CD8-positive, alpha-beta memory T cell (primary cell): ENCODE results near the gene NANOS1. TPM values are rescaled to one million over a fixed set of nuclear protein-coding genes. Genes with fewer than 3 reads are reported as not detected.

Source experiments
- CTCF ChIA-PET: fragments of 350-600 bp; sonication (Branson Sonifier 250); formaldehyde crosslinking; loops from one replicate; lab custom pipeline; 2021; ENCODE audit warnings: antibody characterized with exemption; lab: Charles Lee
- POLR2A ChIA-PET: fragments of 350-600 bp; sonication (Branson Sonifier 250); formaldehyde crosslinking; loops from one replicate; lab custom pipeline; 2021; ENCODE audit warnings: antibody characterized with exemption; lab: Charles Lee
- DNase-seq, 5 donors: peaks; one replicate each; pipeline versions ENCODE4 v3.0.0 to v3.0.0-alpha.2; 2020 to 2022; ENCODE audit warnings: mixed read lengths in 1 of 5
- H3K27ac ChIP-seq: one replicate; pipeline ENCODE4 v1.7.0; 2013; ENCODE audit warnings: low read depth, mild to moderate bottlenecking, low read length, moderate library complexity
- H3K27me3 ChIP-seq: 2 replicates; pipeline ENCODE4 v1.7.0; 2013; ENCODE audit warnings: low read length, mild to moderate bottlenecking; ENCODE audit not compliant: insufficient read depth, poor library complexity, severe bottlenecking
- H3K36me3 ChIP-seq: 2 replicates; pipeline ENCODE4 v1.7.0; 2013; ENCODE audit warnings: mild to moderate bottlenecking, low read length, moderate library complexity; ENCODE audit not compliant: insufficient read depth
- H3K4me1 ChIP-seq: 2 replicates; pipeline ENCODE4 v1.7.0; 2013; ENCODE audit warnings: mild to moderate bottlenecking, low read length, moderate library complexity; ENCODE audit not compliant: insufficient read depth
- H3K4me3 ChIP-seq: 2 replicates; pipeline ENCODE4 v1.7.0; 2013; ENCODE audit warnings: mild to moderate bottlenecking, low read length
- H3K9me3 ChIP-seq: 2 replicates; pipeline ENCODE4 v1.7.0; 2013; ENCODE audit warnings: mild to moderate bottlenecking, low read length
- H3K27ac Mint-ChIP-seq, 8 donors: one replicate each; pipeline ENCODE4 v1.8.0; 2020 to 2021; ENCODE audit warnings: mixed read lengths in 8 of 8, mild to moderate bottlenecking in 6 of 8, inconsistent platforms in 3 of 8, moderate library complexity in 3 of 8
- H3K27me3 Mint-ChIP-seq, 2 donors: one replicate each; pipeline ENCODE4 v1.8.0; 2020 to 2021; ENCODE audit warnings: mixed read lengths in 2 of 2, mild to moderate bottlenecking in 1 of 2, moderate library complexity in 1 of 2
- H3K36me3 Mint-ChIP-seq, 3 donors: one replicate each; pipeline ENCODE4 v1.8.0; 2020 to 2021; ENCODE audit warnings: mixed read lengths in 3 of 3, inconsistent platforms in 1 of 3, mild to moderate bottlenecking in 1 of 3
- H3K4me1 Mint-ChIP-seq, 3 donors: one replicate each; pipeline ENCODE4 v1.8.0; 2020 to 2021; ENCODE audit warnings: mixed read lengths in 3 of 3, inconsistent platforms in 1 of 3, mild to moderate bottlenecking in 1 of 3
- H3K4me3 Mint-ChIP-seq, 7 donors: one replicate each; pipeline ENCODE4 v1.8.0; 2020 to 2021; ENCODE audit warnings: mixed read lengths in 7 of 7, mild to moderate bottlenecking in 6 of 7, moderate library complexity in 4 of 7, inconsistent platforms in 2 of 7
- H3K9me3 Mint-ChIP-seq, 5 donors: one replicate each; pipeline ENCODE4 v1.8.0; 2020 to 2022; ENCODE audit warnings: mixed read lengths in 5 of 5, mild to moderate bottlenecking in 3 of 5, moderate library complexity in 2 of 5, inconsistent platforms in 1 of 5
- polyA plus RNA-seq: library from polyadenylated mRNA; unstranded; fragments of 300-500 nt; fragmentation: Illumina TruSeq; gene quantifications from one replicate; pipeline ENCODE4 v1.2.3, GENCODE V29; 2021
- total RNA-seq, 2 experiments: library from RNA; stranded (reverse); gene quantifications; one replicate each; pipeline ENCODE4 v1.2.3, GENCODE V29; 2021

NANOS1 gene
- total and polyA plus RNA-seq, 3 experiments from 2014 or later, result 0.07 to 0.61 (median 0.22) TPM

GRCh38 chr10:119070395-119071165 is 41.1 kb downstream of the NANOS1 start:
- Mint-ChIP-seq H3K4me1 (peaks cover 31 to 57% (median 44%) of the 10 kb centered on the region in 3 donors), H3K27me3 (no peaks in the 10 kb centered on the region), H3K4me3 (peak overlapping the region in 1 of 7 donors; percentile 30), H3K27ac (peak overlapping the region in 2 of 8 donors; percentile 28 to 52), H3K9me3 (no peaks in the 10 kb centered on the region), H3K36me3 (peaks cover 4 to 78% (median 31%) of the 10 kb centered on the region in 3 donors)
- ChIA-PET POLR2A (no interaction called here), CTCF (interaction anchor here (1.0 kb wide), 1 partner anchor 37 kb away, joined by 3 read pairs; no protein-coding TSS in a partner anchor)
- DNase-seq, result no peak
- H3K4me1 ChIP-seq, result peaks cover 25% of the 10 kb centered on the region
- no peak overlapping the region for H3K27ac ChIP-seq
- no peak overlapping the region for H3K4me3 ChIP-seq
- no peaks in the 10 kb centered on the region for H3K9me3 ChIP-seq
- H3K27me3 ChIP-seq, result no peaks in the 10 kb centered on the region
- peaks cover 37% of the 10 kb centered on the region for H3K36me3 ChIP-seq

GRCh38 chr10:119073584-119073983 is 44.1 kb downstream of the NANOS1 start:
- ChIA-PET CTCF (interaction anchor here (1.5 kb wide), 1 partner anchor 31 kb away, joined by 4 read pairs; the partner anchor contains the start of gene DENND10), POLR2A (interaction anchor here (0.5 kb wide), 1 partner anchor 46 kb away, joined by 5 read pairs; no protein-coding TSS in a partner anchor)
- H3K9me3 Mint-ChIP-seq, result no peaks in the 10 kb centered on the region
- H3K27ac Mint-ChIP-seq, result peak overlapping the region in 6 of 8 donors; percentile 20 to 86 (median 76)
- peak overlapping the region in 5 of 7 donors; percentile 15 to 55 (median 41) for H3K4me3 Mint-ChIP-seq
- no peaks in the 10 kb centered on the region for H3K27me3 Mint-ChIP-seq
- peaks cover 4 to 62% (median 26%) of the 10 kb centered on the region in 3 donors for H3K36me3 Mint-ChIP-seq
- peaks cover 47 to 75% (median 69%) of the 10 kb centered on the region in 3 donors for H3K4me1 Mint-ChIP-seq
- Histone ChIP-seq H3K4me3 (no peak overlapping the region), H3K36me3 (peaks cover 23% of the 10 kb centered on the region), H3K9me3 (no peaks in the 10 kb centered on the region), H3K27ac (no peak overlapping the region), H3K27me3 (no peaks in the 10 kb centered on the region), H3K4me1 (peaks cover 45% of the 10 kb centered on the region)
- no peak for DNase-seq

- peaks cover 53 to 69% (median 60%) of the 10 kb centered on the region in 3 donors for H3K4me1 Mint-ChIP-seq
- CTCF ChIA-PET, result interaction anchor here (1.1 to 1.9 kb wide), 3 partner anchors 18 to 53 kb away, joined by 4 to 6 read pairs (median 5); no protein-coding TSS in a partner anchor
- peaks cover 39% of the 10 kb centered on the region for H3K4me1 ChIP-seq
These were observed 49.1 kb downstream of the NANOS1 start for GRCh38 chr10:119078422-119079179.

GRCh38 chr10:119079599-119080520 is 50.3 kb downstream of the NANOS1 start:
- H3K4me3 ChIP-seq, result peak overlapping the region; percentile 95
- Mint-ChIP-seq H3K27me3 (peaks cover 0 to 5% of the 10 kb centered on the region in 2 donors), H3K27ac (peak overlapping the region; percentile 95 to 99 (median 98)), H3K36me3 (peaks cover 0 to 31% (median 3%) of the 10 kb centered on the region in 3 donors), H3K4me3 (peak overlapping the region; percentile 92 to 100 (median 94)), H3K9me3 (no peaks in the 10 kb centered on the region), H3K4me1 (peaks cover 49 to 64% (median 54%) of the 10 kb centered on the region in 3 donors)
- peak overlapping the region; percentile 88 for H3K27ac ChIP-seq
- no peaks in the 10 kb centered on the region for H3K9me3 ChIP-seq
- peaks cover 32% of the 10 kb centered on the region for H3K4me1 ChIP-seq
- H3K27me3 ChIP-seq, result no peaks in the 10 kb centered on the region
- DNase-seq, result peak in 4 of 5 donors; percentile 53 to 72 (median 56)
- POLR2A ChIA-PET, result interaction anchor here (0.7 to 3.2 kb wide), 7 partner anchors 8 to 52 kb away, joined by 3 to 21 read pairs (median 8); partner anchors contain the start of gene DENND10
- no peaks in the 10 kb centered on the region for H3K36me3 ChIP-seq
- CTCF ChIA-PET, result interaction anchor here (1.0 to 2.2 kb wide), 6 partner anchors 11 to 127 kb away, joined by 3 to 10 read pairs (median 5); partner anchors contain the start of gene GRK5

More at GRCh38 chr10:119078422-119079179, 49.1 kb downstream of the NANOS1 start:
- POLR2A ChIA-PET, result interaction anchor here (0.5 to 3.2 kb wide), 6 partner anchors 12 to 53 kb away, joined by 3 to 21 read pairs (median 6); partner anchors contain the start of gene DENND10
- no peaks in the 10 kb centered on the region for H3K27me3 ChIP-seq
- peak overlapping the region; percentile 95 for H3K4me3 ChIP-seq
- no peak for DNase-seq
- H3K36me3 ChIP-seq, result no peaks in the 10 kb centered on the region
- Mint-ChIP-seq H3K27me3 (peaks cover 0 to 5% of the 10 kb centered on the region in 2 donors), H3K36me3 (peaks cover 0 to 37% (median 3%) of the 10 kb centered on the region in 3 donors), H3K9me3 (no peaks in the 10 kb centered on the region), H3K27ac (peak overlapping the region; percentile 95 to 99 (median 98)), H3K4me3 (peak overlapping the region; percentile 92 to 100 (median 94))
- H3K27ac ChIP-seq, result no peak overlapping the region
- H3K9me3 ChIP-seq, result no peaks in the 10 kb centered on the region

GRCh38 chr10:119080521-119081259 is 51.2 kb downstream of the NANOS1 start, which contains the start of gene EIF3A:
EIF3A (minus strand) TSS chr10:119080817; CDS start chr10:119080676, 141 bp downstream.
- H3K27me3 Mint-ChIP-seq, result peaks cover 0 to 5% of the 10 kb centered on the region in 2 donors
- no peaks in the 10 kb centered on the region for H3K9me3 Mint-ChIP-seq
- CTCF ChIA-PET, result interaction anchor here (1.0 to 2.2 kb wide), 5 partner anchors 10 to 126 kb away, joined by 3 to 10 read pairs (median 5); partner anchors contain the start of gene GRK5
- Histone ChIP-seq H3K27me3 (no peaks in the 10 kb centered on the region), H3K4me3 (peak within 1 kb of the TSS; percentile 95), H3K36me3 (no peaks in the 10 kb centered on the region), H3K9me3 (no peaks in the 10 kb centered on the region), H3K4me1 (peaks cover 28% of the 10 kb centered on the region), H3K27ac (peak within 1 kb of the TSS; percentile 88)
- DNase-seq, result peak; percentile 87 to 93 (median 90)
- POLR2A ChIA-PET, result interaction anchor here (0.7 to 3.2 kb wide), 6 partner anchors 9 to 51 kb away, joined by 4 to 21 read pairs (median 8); partner anchors contain the start of gene DENND10
- peaks cover 46 to 62% (median 51%) of the 10 kb centered on the region in 3 donors for H3K4me1 Mint-ChIP-seq
- H3K27ac Mint-ChIP-seq, result peak within 1 kb of the TSS; percentile 95 to 99 (median 98)
- peaks cover 0 to 27% (median 3%) of the 10 kb centered on the region in 3 donors for H3K36me3 Mint-ChIP-seq
- H3K4me3 Mint-ChIP-seq, result peak within 1 kb of the TSS; percentile 92 to 100 (median 94)
